ENCODE data around the gene TBC1D10B. TPM values are rescaled to one million over a fixed set of nuclear protein-coding genes. Genes with fewer than 3 reads are reported as not detected.
"Not testable (repeated sequence)": the region's sequence is repeated elsewhere in the genome, so short reads cannot be mapped to it uniquely, and the experiment has no call there.

TBC1D10B gene
- total RNA-seq, 1 experiment from 2014 or later, result 12.6 TPM

GRCh38 chr16:30398661-30399434, 28.6 kb upstream of the TBC1D10B start:
- in situ Hi-C loops (cut with HindIII; ENCODE audit: low pct_unique_long_range_greater_than_20kb, low sequenced_read_pairs), result no loop called here
- DNase-seq (ENCODE audit: low read depth, low spot score), result no peak

- in situ Hi-C loops (cut with HindIII; ENCODE audit: low pct_unique_long_range_greater_than_20kb, low sequenced_read_pairs), result no loop called here
- DNase-seq (ENCODE audit: low read depth, low spot score), result no peak
These were observed 27.7 kb upstream of the TBC1D10B start for GRCh38 chr16:30397776-30398660.

- in situ Hi-C loops (cut with HindIII; ENCODE audit: low pct_unique_long_range_greater_than_20kb, low sequenced_read_pairs), result no loop called here
These were observed 26.8 kb upstream of the TBC1D10B start for GRCh38 chr16:30397056-30397455.

GRCh38 chr16:30396627-30397026, 26.3 kb upstream of the TBC1D10B start:
- in situ Hi-C loops (cut with HindIII; ENCODE audit: low pct_unique_long_range_greater_than_20kb, low sequenced_read_pairs); DNase-seq (ENCODE audit: low read depth, low spot score): not testable (repeated sequence)

More at GRCh38 chr16:30397056-30397455, 26.8 kb upstream of the TBC1D10B start:
- DNase-seq (ENCODE audit: low read depth, low spot score), result no peak

GRCh38 chr16:30395992-30396585, 25.8 kb upstream of the TBC1D10B start:
- in situ Hi-C loops (cut with HindIII; ENCODE audit: low pct_unique_long_range_greater_than_20kb, low sequenced_read_pairs), result no loop called here
- DNase-seq (ENCODE audit: low read depth, low spot score), result no peak

GRCh38 chr16:30395155-30395991, 25.1 kb upstream of the TBC1D10B start, which contains the start of gene ZNF48:
ZNF48 (plus strand) TSS chr16:30395420; CDS start chr16:30395795, 375 bp downstream.
- peak; percentile 28 for DNase-seq (ENCODE audit: low read depth, low spot score)
- in situ Hi-C loops (cut with HindIII; ENCODE audit: low pct_unique_long_range_greater_than_20kb, low sequenced_read_pairs), result no loop called here

GRCh38 chr16:30394592-30395154, 24.4 kb upstream of the TBC1D10B start:
- DNase-seq (ENCODE audit: low read depth, low spot score), result no peak
- in situ Hi-C loops (cut with HindIII; ENCODE audit: low pct_unique_long_range_greater_than_20kb, low sequenced_read_pairs), result no loop called here

- no peak for DNase-seq (ENCODE audit: low read depth, low spot score)
- in situ Hi-C loops (cut with HindIII; ENCODE audit: low pct_unique_long_range_greater_than_20kb, low sequenced_read_pairs), result no loop called here
These were observed 13.2 kb upstream of the TBC1D10B start for GRCh38 chr16:30383521-30383920.

GRCh38 chr16:30382111-30382881, 12.0 kb upstream of the TBC1D10B start, which contains the start of gene SEPTIN1:
SEPTIN1 (minus strand) TSS chr16:30382561; CDS start chr16:30382542, 19 bp downstream.
- in situ Hi-C loops (cut with HindIII; ENCODE audit: low pct_unique_long_range_greater_than_20kb, low sequenced_read_pairs), result no loop called here
- no peak for DNase-seq (ENCODE audit: low read depth, low spot score)

- in situ Hi-C loops (cut with HindIII; ENCODE audit: low pct_unique_long_range_greater_than_20kb, low sequenced_read_pairs), result no loop called here
- DNase-seq (ENCODE audit: low read depth, low spot score), result no peak
These were observed 11.2 kb upstream of the TBC1D10B start for GRCh38 chr16:30381291-30382041.

GRCh38 chr16:30380803-30381208, 10.5 kb upstream of the TBC1D10B start:
- DNase-seq (ENCODE audit: low read depth, low spot score), result no peak
- in situ Hi-C loops (cut with HindIII; ENCODE audit: low pct_unique_long_range_greater_than_20kb, low sequenced_read_pairs), result no loop called here

GRCh38 chr16:30380072-30380802, 9.9 kb upstream of the TBC1D10B start:
- in situ Hi-C loops (cut with HindIII; ENCODE audit: low pct_unique_long_range_greater_than_20kb, low sequenced_read_pairs), result no loop called here

GRCh38 chr16:30379158-30379783, 9.0 kb upstream of the TBC1D10B start:
- no peak for DNase-seq (ENCODE audit: low read depth, low spot score)
- in situ Hi-C loops (cut with HindIII; ENCODE audit: low pct_unique_long_range_greater_than_20kb, low sequenced_read_pairs), result no loop called here

More at GRCh38 chr16:30380072-30380802, 9.9 kb upstream of the TBC1D10B start:
- no peak for DNase-seq (ENCODE audit: low read depth, low spot score)

- DNase-seq (ENCODE audit: low read depth, low spot score), result peak; percentile 95
These were observed 8.2 kb upstream of the TBC1D10B start for GRCh38 chr16:30378236-30379157.

More at GRCh38 chr16:30378236-30379157, 8.2 kb upstream of the TBC1D10B start:
- in situ Hi-C loops (cut with HindIII; ENCODE audit: low pct_unique_long_range_greater_than_20kb, low sequenced_read_pairs), result no loop called here
